Fibroblast of lung (primary cell): ENCODE measurements around the gene RGL2.
"Not testable (repeated sequence)": the region's sequence is repeated elsewhere in the genome, so short reads cannot be mapped to it uniquely, and the experiment has no call there.

Experiments
- CTCF ChIP-seq, 2 donors: IDR thresholded peaks in 1 of 2; conservative IDR thresholded peaks in 1 of 2; 1 replicate in 1 of 2; 2 replicates in 1 of 2; pipeline ENCODE4 v1.5.1; 2011 to 2012; ENCODE audit warnings: low read length in 2 of 2, control low read depth in 1 of 2, inconsistent platforms in 1 of 2, low read depth in 1 of 2, mild to moderate bottlenecking in 1 of 2
- EZH2 ChIP-seq: IDR thresholded peaks from 2 replicates; pipeline ENCODE4 v1.5.1; 2012; ENCODE audit warnings: low read length, control low read depth, mild to moderate bottlenecking; ENCODE audit errors: missing control alignments

GRCh38 chr6:33343606-33343952 lies 44.8 kb upstream of the RGL2 start:
- TF ChIP-seq CTCF (conservative IDR thresholded peaks at IDR 0.05 in 1 of 2, IDR thresholded peaks at IDR 0.05 in 1 of 2; ENCODE audit: low read depth in 1 of 2, low read length in 2 of 2); EZH2: not testable (repeated sequence)
